Upper lobe of left lung (tissue), 6 donors: ENCODE results near the gene ARHGEF40. TPM values are rescaled to one million over a fixed set of nuclear protein-coding genes. Genes with fewer than 3 reads are reported as not detected.

Experiments used
- ATAC-seq, 2 donors: fragments of 200-7000 bp; cut with Tn5 transposase; one replicate each; pipeline ENCODE4 v1.9.1; 2022; ENCODE audit warnings: mild to moderate bottlenecking in 2 of 2, moderate library complexity in 2 of 2; ENCODE audit not compliant: low FRiP score in 2 of 2
- DNase-seq, 2 donors: peaks; one replicate each; pipeline ENCODE4 v3.0.0-alpha.2; 2019 to 2020
- H3K27ac ChIP-seq, 4 donors: fragments of 200-600 bp; sonication (generic); one replicate each; pipeline ENCODE4 v1.5.1; 2016 to 2019
- H3K27me3 ChIP-seq, 4 donors: fragments of 200-600 bp; sonication (generic); one replicate each; pipeline ENCODE4 v1.5.1; 2017 to 2019
- H3K36me3 ChIP-seq, 4 donors: fragments of 200-600 bp; sonication (generic); one replicate each; pipeline ENCODE4 v1.5.1; 2016 to 2019
- H3K4me1 ChIP-seq, 4 donors: fragments of 200-600 bp; sonication (generic); one replicate each; pipeline ENCODE4 v1.5.1; 2018 to 2019
- H3K4me3 ChIP-seq, 4 donors: fragments of 200-600 bp; sonication (generic); one replicate each; pipeline ENCODE4 v1.5.1; 2017 to 2019; ENCODE audit warnings: mild to moderate bottlenecking in 2 of 4, moderate library complexity in 1 of 4
- H3K9me3 ChIP-seq, 4 donors: fragments of 200-600 bp; sonication (generic); one replicate each; pipeline ENCODE4 v1.5.1; 2018 to 2019
- EP300 ChIP-seq, 4 donors: sonication (generic); formaldehyde crosslinking; IDR thresholded peaks; one replicate each; pipeline ENCODE4 v1.5.1; 2017; ENCODE audit warnings: antibody characterized with exemption in 4 of 4, control low read depth in 2 of 4
- POLR2A ChIP-seq, 4 donors: fragments of 450-650 bp; IDR thresholded peaks; one replicate each; pipeline ENCODE4 v1.5.1; 2016 to 2017; ENCODE audit warnings: antibody characterized with exemption in 4 of 4, mild to moderate bottlenecking in 2 of 4
- POLR2AphosphoS5 ChIP-seq, 2 donors: sonication (generic); formaldehyde crosslinking; IDR thresholded peaks; one replicate each; pipeline ENCODE4 v1.5.1; 2017; ENCODE audit warnings: antibody characterized with exemption in 2 of 2
- WGBS, 2 donors: methylation state at CpG; one replicate each; pipeline ENCODE4 v1.1.5; 2017 to 2018; 5-methylcytosine and 5-hydroxymethylcytosine counted together
- small RNA-seq, 4 donors: library from RNA; depleted of rRNA; stranded (forward); fragments of <200 nt; gene quantifications; one replicate each; pipeline ENCODE3, GENCODE V24; 2016
- total RNA-seq, 6 donors: library from RNA; depleted of rRNA in 4 of 6; stranded (reverse); fragments of >200 nt in 4 of 6; gene quantifications; one replicate each; pipeline versions ENCODE4 v1.1.0 to v1.2.1, GENCODE V29; 2016 to 2021
- TF ChIP-seq, protein P1 (sequence below), 6 experiments: fragments of 450-650 bp in 4 of 6; fragments of 200-600 bp in 2 of 6; sonication (generic) in 2 of 6; IDR thresholded peaks; one replicate each; pipeline ENCODE4 v1.5.1; 2016 to 2019; ENCODE audit warnings: antibody characterized with exemption in 6 of 6
- donor health status: DM: no; HTN: no; CAD: no; lungs with moderate emphysema.
- donor health status: DM: no; HTN: yes; CAD: no; lungs with severe emphysema.

ARHGEF40 gene
- total RNA-seq, 6 donors from 2014 or later = 24.8 to 74.4 (median 36.0) TPM

DNA sequence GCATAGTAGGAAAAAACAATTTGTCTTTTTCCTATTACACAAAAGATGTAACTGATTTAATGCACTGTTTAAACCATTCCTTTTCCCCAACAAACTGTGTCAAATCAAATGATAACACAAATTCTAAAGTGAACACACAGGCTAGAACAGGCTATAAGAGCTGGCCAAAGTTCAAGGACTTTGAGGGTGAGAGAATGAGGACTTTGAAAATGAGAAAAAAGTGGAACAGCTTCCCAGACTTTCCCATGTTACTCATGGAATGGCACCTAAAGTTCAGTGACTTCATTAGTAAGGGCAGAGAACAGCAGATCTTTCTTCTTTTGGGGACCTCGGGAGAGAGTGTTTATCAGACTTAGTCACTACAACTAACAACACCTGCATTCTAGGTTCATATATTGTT lies 53.3 kb downstream of the ARHGEF40 start:
- Histone ChIP-seq H3K36me3 (no peaks in the 10 kb centered on the region), H3K9me3 (no peaks in the 10 kb centered on the region), H3K27me3 (no peaks in the 10 kb centered on the region), H3K4me3 (no peak overlapping the region), H3K4me1 (no peaks in the 10 kb centered on the region), H3K27ac (no peak overlapping the region)
- ATAC-seq = no peak
- TF ChIP-seq, protein P1, sequence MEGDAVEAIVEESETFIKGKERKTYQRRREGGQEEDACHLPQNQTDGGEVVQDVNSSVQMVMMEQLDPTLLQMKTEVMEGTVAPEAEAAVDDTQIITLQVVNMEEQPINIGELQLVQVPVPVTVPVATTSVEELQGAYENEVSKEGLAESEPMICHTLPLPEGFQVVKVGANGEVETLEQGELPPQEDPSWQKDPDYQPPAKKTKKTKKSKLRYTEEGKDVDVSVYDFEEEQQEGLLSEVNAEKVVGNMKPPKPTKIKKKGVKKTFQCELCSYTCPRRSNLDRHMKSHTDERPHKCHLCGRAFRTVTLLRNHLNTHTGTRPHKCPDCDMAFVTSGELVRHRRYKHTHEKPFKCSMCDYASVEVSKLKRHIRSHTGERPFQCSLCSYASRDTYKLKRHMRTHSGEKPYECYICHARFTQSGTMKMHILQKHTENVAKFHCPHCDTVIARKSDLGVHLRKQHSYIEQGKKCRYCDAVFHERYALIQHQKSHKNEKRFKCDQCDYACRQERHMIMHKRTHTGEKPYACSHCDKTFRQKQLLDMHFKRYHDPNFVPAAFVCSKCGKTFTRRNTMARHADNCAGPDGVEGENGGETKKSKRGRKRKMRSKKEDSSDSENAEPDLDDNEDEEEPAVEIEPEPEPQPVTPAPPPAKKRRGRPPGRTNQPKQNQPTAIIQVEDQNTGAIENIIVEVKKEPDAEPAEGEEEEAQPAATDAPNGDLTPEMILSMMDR (IDR thresholded peaks at IDR 0.05) = no peak
- TF ChIP-seq POLR2AphosphoS5 (IDR thresholded peaks at IDR 0.05) = no peak
- no peak for TF ChIP-seq POLR2A (IDR thresholded peaks at IDR 0.05)
- TF ChIP-seq EP300 (IDR thresholded peaks at IDR 0.05) = no peak
- whole genome bisulfite sequencing, 2 donors = 57 to 73% methylated on average over 1 of the region's 1 CpG
- DNase-seq = no peak

DNA sequence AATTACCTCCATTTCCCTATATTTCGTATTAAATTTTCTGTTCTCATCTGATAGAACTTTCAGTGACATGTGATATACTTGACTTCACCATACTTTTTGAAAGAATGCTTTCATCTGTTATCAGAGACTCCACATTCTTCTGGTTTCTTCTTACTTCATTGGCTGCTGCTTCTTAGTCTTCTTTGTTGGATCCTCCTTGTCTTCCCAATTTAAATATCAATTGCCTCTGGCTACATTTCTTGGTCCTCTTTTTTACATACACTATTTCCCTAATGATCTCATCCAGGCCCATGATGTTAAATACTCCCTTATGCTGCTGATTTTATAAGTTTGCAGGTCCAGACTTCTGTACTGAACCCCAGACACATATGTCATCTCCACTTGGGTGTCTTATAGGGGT lies 63.8 kb downstream of the ARHGEF40 start:
- Histone ChIP-seq H3K9me3 (no peaks in the 10 kb centered on the region), H3K27me3 (no peaks in the 10 kb centered on the region), H3K27ac (no peak overlapping the region), H3K4me1 (no peaks in the 10 kb centered on the region), H3K36me3 (no peaks in the 10 kb centered on the region), H3K4me3 (no peak overlapping the region)
- no peak for ATAC-seq
- 50% methylated on average over 1 of the region's 1 CpG for WGBS, 2 donors
- DNase-seq = no peak
- TF ChIP-seq POLR2A (IDR thresholded peaks at IDR 0.05) (no peak), POLR2AphosphoS5 (IDR thresholded peaks at IDR 0.05) (no peak), EP300 (IDR thresholded peaks at IDR 0.05) (no peak)
- TF ChIP-seq, protein P1 (IDR thresholded peaks at IDR 0.05) = no peak

DNA sequence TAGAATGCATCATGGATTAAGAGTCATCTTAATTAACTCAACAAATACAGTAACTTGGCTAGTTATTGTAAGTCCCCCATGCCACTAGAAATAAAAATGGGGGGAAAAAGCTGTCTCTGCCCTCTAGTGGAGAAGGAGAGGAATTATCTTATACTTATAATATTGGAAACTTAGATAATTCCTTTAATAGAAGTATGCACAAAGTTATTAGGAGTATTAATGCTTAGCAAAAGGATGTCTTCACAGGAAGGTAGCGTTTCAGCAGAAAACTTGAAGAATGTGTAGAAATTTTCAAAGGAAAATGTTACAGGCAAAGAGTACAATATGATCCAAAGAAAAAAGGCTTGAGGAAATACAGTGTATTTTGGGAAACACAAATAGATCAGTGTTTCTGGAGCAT lies 65.9 kb downstream of the ARHGEF40 start:
- no peaks in the 10 kb centered on the region for H3K27me3 ChIP-seq
- no peaks in the 10 kb centered on the region for H3K36me3 ChIP-seq
- WGBS, 2 donors = 12 to 14% methylated on average over 1 of the region's 1 CpG
- no peaks in the 10 kb centered on the region for H3K9me3 ChIP-seq
- H3K27ac ChIP-seq = no peak overlapping the region
- no peak overlapping the region for H3K4me3 ChIP-seq
- no peaks in the 10 kb centered on the region for H3K4me1 ChIP-seq
- ATAC-seq (no peak), DNase-seq (no peak)
- TF ChIP-seq POLR2AphosphoS5 (IDR thresholded peaks at IDR 0.05) = no peak
- TF ChIP-seq, protein P1 (IDR thresholded peaks at IDR 0.05) = peak; percentile 27 to 76 (median 36)

Small RNAs within 50 kb of the gene (small RNA-seq; reads per million reads assigned to genes)
- 0 reads per million in 4 donors for gene RNU6-252P

Other genes starting within 250 kb of the ARHGEF40 start
- under 1 TPM in 3 of 6 donors, not detected in 3; 0.43 to 0.76 (median 0.51) TPM for gene RNASE3, start 178.9 kb upstream of the ARHGEF40 start, total RNA-seq
- gene RNASE2, start 114.8 kb upstream of the ARHGEF40 start, total RNA-seq = 1 to 10 TPM in 5 of 6 donors, not detected in 1; 1.3 to 8.3 (median 4.9) TPM
- gene METTL17, start 80.3 kb upstream of the ARHGEF40 start, total RNA-seq = 100 to 1,000 TPM in 1 of 6 donors, 10 to 100 TPM in 5; 39.2 to 202 (median 59.4) TPM
- gene SLC39A2, start 71.0 kb upstream of the ARHGEF40 start, total RNA-seq = under 1 TPM in 1 of 6 donors, not detected in 5; 0.30 TPM
- 100 to 1,000 TPM in 2 of 6 donors, 10 to 100 TPM in 4; 69.7 to 280 (median 90.8) TPM for gene NDRG2, start 45.2 kb upstream of the ARHGEF40 start, total RNA-seq
- not detected for gene TPPP2, start 40.1 kb upstream of the ARHGEF40 start, total RNA-seq
- not detected for gene RNASE13, start 35.5 kb upstream of the ARHGEF40 start, total RNA-seq
- not detected for gene RNASE7, start 27.9 kb upstream of the ARHGEF40 start, total RNA-seq
- not detected for gene RNASE8, start 12.5 kb upstream of the ARHGEF40 start, total RNA-seq
- gene ZNF219, start 28.4 kb downstream of the ARHGEF40 start, total RNA-seq = 10 to 100 TPM; 46.1 to 97.5 (median 56.3) TPM
- 1 to 10 TPM in 2 of 6 donors, under 1 TPM in 1, not detected in 3; 0.94 to 3.4 (median 1.4) TPM for gene TMEM253, start 30.8 kb downstream of the ARHGEF40 start, total RNA-seq
- not detected for gene OR5AU1, start 85.8 kb downstream of the ARHGEF40 start, total RNA-seq
- 100 to 1,000 TPM; 119 to 390 (median 293) TPM for gene HNRNPC, start 199.1 kb downstream of the ARHGEF40 start, total RNA-seq
- 1 to 10 TPM in 1 of 6 donors, under 1 TPM in 4, not detected in 1; 0.15 to 1.0 (median 0.34) TPM for gene RPGRIP1, start 209.8 kb downstream of the ARHGEF40 start, total RNA-seq